Tibial nerve (tissue), 4 donors: ENCODE results near the gene TNIK.

Source experiments
- CTCF ChIP-seq, 5 experiments: fragments of 200-600 bp in 3 of 5; fragments of 450-650 bp in 2 of 5; sonication (generic) in 3 of 5; IDR thresholded peaks; one replicate each; pipeline ENCODE4 v1.5.1; 2016 to 2019; ENCODE audit warnings: antibody characterized with exemption in 5 of 5, mild to moderate bottlenecking in 3 of 5, moderate library complexity in 2 of 5
- EP300 ChIP-seq, 2 donors: sonication (generic); formaldehyde crosslinking; IDR thresholded peaks; one replicate each; pipeline ENCODE4 v1.6.1; 2017; ENCODE audit warnings: antibody characterized with exemption in 2 of 2, mild to moderate bottlenecking in 1 of 2
- POLR2A ChIP-seq, 2 donors: fragments of 450-650 bp; IDR thresholded peaks; one replicate each; pipeline ENCODE4 v1.6.1; 2017; ENCODE audit warnings: antibody characterized with exemption in 2 of 2, mild to moderate bottlenecking in 2 of 2, moderate library complexity in 2 of 2

- no peak for TF ChIP-seq CTCF (IDR thresholded peaks at IDR 0.05)
- TF ChIP-seq POLR2A (IDR thresholded peaks at IDR 0.05), result no peak
- TF ChIP-seq EP300 (IDR thresholded peaks at IDR 0.05), result no peak
Observed at GRCh38 chr3:171176244-171176933, 283.8 kb downstream of the TNIK start.
